DOHH2 (cell line): ENCODE measurements around the gene DNASE2.

ENCODE experiments used
- H3F3A ChIP-seq: fragments of 200-600 bp; sonication (generic), shearing (Covaris generic); 2 replicates; pipeline ENCODE4 v1.6.0; 2016; ENCODE audit warnings: antibody characterized with exemption, mild to moderate bottlenecking; ENCODE audit not compliant: control insufficient read depth, insufficient read depth
- H3K27ac ChIP-seq: fragments of 200-600 bp; sonication (generic); 2 replicates; pipeline ENCODE4 v1.5.1; 2014; ENCODE audit warnings: low read depth, mild to moderate bottlenecking, low read length, moderate library complexity
- H3K27me3 ChIP-seq: fragments of 200-600 bp; sonication (generic); 2 replicates; pipeline ENCODE4 v1.6.1; 2014; ENCODE audit warnings: mild to moderate bottlenecking, low read length, mixed read lengths; ENCODE audit not compliant: control insufficient read depth
- H3K36me3 ChIP-seq: fragments of 200-600 bp; sonication (generic); 2 replicates; pipeline ENCODE4 v1.6.1; 2014; ENCODE audit warnings: mild to moderate bottlenecking, low read length, moderate library complexity, mixed read lengths; ENCODE audit not compliant: control insufficient read depth
- H3K4me1 ChIP-seq: fragments of 200-600 bp; sonication (generic); 2 replicates; pipeline ENCODE4 v1.6.1; 2014; ENCODE audit warnings: mild to moderate bottlenecking, low read length, mixed read lengths; ENCODE audit not compliant: control insufficient read depth
- H3K4me2 ChIP-seq: fragments of 200-600 bp; sonication (generic); 2 replicates; pipeline ENCODE4 v1.6.0; 2014; ENCODE audit warnings: mild to moderate bottlenecking, low read length, moderate library complexity
- H3K4me3 ChIP-seq: fragments of 200-600 bp; sonication (generic); 2 replicates; pipeline ENCODE4 v1.5.1; 2014; ENCODE audit warnings: mild to moderate bottlenecking, low read length, mixed read lengths
- H3K79me2 ChIP-seq: fragments of 200-600 bp; sonication (generic); 2 replicates; pipeline ENCODE4 v1.6.1; 2014; ENCODE audit warnings: mild to moderate bottlenecking, low read length, mixed read lengths; ENCODE audit not compliant: control insufficient read depth
- H3K9me2 ChIP-seq: fragments of 200-600 bp; sonication (generic); replicated peaks from 2 replicates; pipeline ENCODE4 v1.6.1; 2014; ENCODE audit warnings: mild to moderate bottlenecking, low read length, mixed read lengths; ENCODE audit not compliant: control insufficient read depth
- H3K9me3 ChIP-seq: fragments of 200-600 bp; sonication (generic); 2 replicates; pipeline ENCODE4 v1.6.1; 2014; ENCODE audit warnings: antibody characterized with exemption, low read length, mixed read lengths; ENCODE audit not compliant: control insufficient read depth, insufficient read depth
- H4K20me1 ChIP-seq: fragments of 200-600 bp; sonication (generic); 2 replicates; pipeline ENCODE4 v1.6.0; 2014; ENCODE audit warnings: low read depth, mild to moderate bottlenecking, antibody characterized with exemption, low read length, moderate library complexity; ENCODE audit not compliant: control insufficient read depth, insufficient read depth
- EZH2phosphoT487 ChIP-seq: fragments of 200-600 bp; sonication (generic); IDR thresholded peaks from 2 replicates; pipeline ENCODE4 v1.6.1; 2017; ENCODE audit warnings: borderline replicate concordance, mild to moderate bottlenecking, antibody characterized with exemption, low read length, moderate library complexity, mixed read lengths
- TF ChIP-seq, protein P1 (sequence below): fragments of 200-600 bp; sonication (generic); IDR thresholded peaks from one replicate; pipeline ENCODE4 v1.5.1; 2014; ENCODE audit warnings: antibody characterized with exemption, mild to moderate bottlenecking, low read depth, low read length; ENCODE audit not compliant: poor library complexity, severe bottlenecking

DNASE2 gene

DNA sequence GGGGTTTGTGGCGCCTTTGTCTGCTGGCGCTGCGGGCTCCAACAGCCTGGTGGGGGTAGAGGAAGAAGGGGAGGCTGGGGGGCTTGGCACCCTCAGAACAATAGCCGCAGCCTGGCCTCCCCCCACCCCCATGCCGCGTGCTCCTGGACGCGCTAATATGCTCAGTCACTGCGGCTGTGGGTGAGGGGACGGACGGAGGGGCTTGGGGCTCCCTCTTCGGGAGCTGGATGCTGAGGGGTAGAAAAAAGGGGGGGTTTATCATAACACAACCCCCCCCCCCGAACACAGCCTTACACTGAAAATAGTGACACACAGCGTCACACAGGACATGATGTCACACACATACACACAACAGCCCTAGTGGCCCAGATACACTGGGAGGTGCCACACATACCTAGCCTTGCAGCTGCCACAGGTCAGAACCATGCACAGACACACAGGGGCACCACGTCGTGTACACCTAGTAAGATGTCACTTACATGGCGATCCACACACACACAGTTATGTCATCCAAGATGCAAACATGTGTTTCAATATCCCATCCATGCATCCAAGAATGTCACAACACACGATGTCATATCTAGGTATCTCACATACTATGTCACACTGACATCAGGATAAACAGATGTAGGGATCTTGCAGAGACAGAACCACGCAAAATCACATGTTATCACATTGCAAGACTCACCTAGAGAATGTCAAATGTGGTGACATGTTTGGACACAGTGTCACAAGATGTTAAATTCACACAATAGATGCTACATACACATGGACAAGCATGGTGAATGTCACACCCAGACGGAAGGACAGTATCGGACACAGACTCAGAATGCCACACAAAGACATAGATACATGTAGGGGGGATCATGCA lies 42.1 kb downstream of the DNASE2 start:
- no peaks in the 10 kb centered on the region for H3K9me3 ChIP-seq
- H3K4me1 ChIP-seq, result peaks cover 56% of the 10 kb centered on the region
- H3K4me3 ChIP-seq, result peak overlapping the region; percentile 69
- peaks cover 17% of the 10 kb centered on the region for H3K27me3 ChIP-seq
- H3K79me2 ChIP-seq, result no peaks in the 10 kb centered on the region
- no peak overlapping the region for H3K27ac ChIP-seq
- peaks cover 21% of the 10 kb centered on the region for H3F3A ChIP-seq
- H3K4me2 ChIP-seq, result peak overlapping the region; percentile 64
- no peaks in the 10 kb centered on the region for H3K36me3 ChIP-seq
- H3K9me2 ChIP-seq, result no peaks in the 10 kb centered on the region
- peaks cover 11% of the 10 kb centered on the region; the same call in 1 of the 2 replicates for H4K20me1 ChIP-seq
- TF ChIP-seq, protein P1, sequence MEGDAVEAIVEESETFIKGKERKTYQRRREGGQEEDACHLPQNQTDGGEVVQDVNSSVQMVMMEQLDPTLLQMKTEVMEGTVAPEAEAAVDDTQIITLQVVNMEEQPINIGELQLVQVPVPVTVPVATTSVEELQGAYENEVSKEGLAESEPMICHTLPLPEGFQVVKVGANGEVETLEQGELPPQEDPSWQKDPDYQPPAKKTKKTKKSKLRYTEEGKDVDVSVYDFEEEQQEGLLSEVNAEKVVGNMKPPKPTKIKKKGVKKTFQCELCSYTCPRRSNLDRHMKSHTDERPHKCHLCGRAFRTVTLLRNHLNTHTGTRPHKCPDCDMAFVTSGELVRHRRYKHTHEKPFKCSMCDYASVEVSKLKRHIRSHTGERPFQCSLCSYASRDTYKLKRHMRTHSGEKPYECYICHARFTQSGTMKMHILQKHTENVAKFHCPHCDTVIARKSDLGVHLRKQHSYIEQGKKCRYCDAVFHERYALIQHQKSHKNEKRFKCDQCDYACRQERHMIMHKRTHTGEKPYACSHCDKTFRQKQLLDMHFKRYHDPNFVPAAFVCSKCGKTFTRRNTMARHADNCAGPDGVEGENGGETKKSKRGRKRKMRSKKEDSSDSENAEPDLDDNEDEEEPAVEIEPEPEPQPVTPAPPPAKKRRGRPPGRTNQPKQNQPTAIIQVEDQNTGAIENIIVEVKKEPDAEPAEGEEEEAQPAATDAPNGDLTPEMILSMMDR, result no peak
- TF ChIP-seq EZH2phosphoT487, result no peak

DNA sequence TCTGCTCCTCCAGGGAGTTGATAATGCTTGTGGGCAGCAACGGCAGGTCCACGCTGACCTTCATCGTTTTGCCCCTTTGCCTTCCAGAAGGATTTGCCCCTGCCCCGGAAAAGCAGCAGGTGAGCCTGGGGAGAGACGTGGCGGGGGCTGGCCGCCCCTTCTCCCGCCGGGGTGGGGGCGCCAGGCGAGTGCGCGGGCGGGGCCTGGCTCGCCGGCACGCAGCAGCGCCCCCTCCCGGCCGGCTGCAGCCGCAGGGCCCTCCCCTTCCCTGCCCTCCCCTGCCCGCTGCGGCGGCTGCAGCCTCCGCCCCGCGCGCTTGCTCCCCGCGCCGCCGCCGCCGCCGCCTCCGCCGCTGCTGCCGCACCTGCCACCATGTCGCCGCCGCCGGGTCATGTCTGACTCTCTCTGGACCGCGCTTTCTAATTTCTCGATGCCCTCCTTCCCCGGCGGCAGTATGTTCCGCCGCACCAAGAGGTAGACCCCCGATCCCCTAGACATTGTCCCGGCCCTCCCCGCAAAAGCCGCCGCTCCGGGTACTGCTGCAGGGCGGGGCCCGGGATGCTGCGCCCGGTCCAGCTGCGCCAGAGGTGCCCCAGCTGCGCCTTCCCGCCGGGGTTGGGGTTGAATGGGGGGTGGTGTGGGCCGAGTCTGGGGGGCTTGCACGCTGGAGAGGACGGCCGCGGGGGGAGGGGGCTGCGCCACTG lies 42.9 kb downstream of the DNASE2 start, which contains the start of gene MAST1:
MAST1 (plus strand) TSS at position 334 of the 704 bp plus-strand sequence; CDS start at position 392, 58 bp downstream.
- no peak within 1 kb of the TSS for H3K27ac ChIP-seq
- H3K4me1 ChIP-seq, result peaks cover 59% of the 10 kb centered on the region
- H3K27me3 ChIP-seq, result peaks cover 21% of the 10 kb centered on the region

DNA sequence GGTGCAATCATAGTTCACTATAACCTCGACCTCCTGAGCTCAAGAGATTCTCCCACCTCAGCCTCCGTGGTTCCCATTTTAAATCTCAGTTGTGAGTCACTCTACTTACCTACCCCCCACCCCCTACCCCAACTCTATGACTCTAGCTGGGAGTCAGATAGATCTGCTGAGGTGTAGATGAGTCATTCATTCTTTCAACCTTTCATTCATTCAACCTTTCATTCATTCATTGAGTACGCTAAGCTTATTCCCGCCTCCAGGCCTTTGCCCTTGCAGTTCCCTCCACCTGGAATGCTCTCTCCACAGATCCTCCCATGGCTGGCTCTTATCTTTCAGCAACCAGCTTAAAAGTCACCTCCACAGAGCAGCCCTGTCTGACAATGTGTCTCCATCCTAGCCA lies 44.0 kb downstream of the DNASE2 start:
- H3K27me3 ChIP-seq, result peaks cover 27% of the 10 kb centered on the region
- no peak overlapping the region for H3K4me3 ChIP-seq
- no peak overlapping the region for H3K27ac ChIP-seq
- no peak overlapping the region for H3K4me2 ChIP-seq
- H3F3A ChIP-seq, result peaks cover 25% of the 10 kb centered on the region
- no peaks in the 10 kb centered on the region for H3K79me2 ChIP-seq
- peaks cover 69% of the 10 kb centered on the region for H3K4me1 ChIP-seq
- TF ChIP-seq EZH2phosphoT487, result no peak
- TF ChIP-seq, protein P1, result no peak
- no peaks in the 10 kb centered on the region for H3K9me2 ChIP-seq
- H4K20me1 ChIP-seq, result peaks cover 10% of the 10 kb centered on the region; the same call in 1 of the 2 replicates
- H3K36me3 ChIP-seq, result no peaks in the 10 kb centered on the region
- H3K9me3 ChIP-seq, result no peaks in the 10 kb centered on the region

More for the DNA sequence above, 42.9 kb downstream of the DNASE2 start, which contains the start of gene MAST1:
- Histone ChIP-seq H3K36me3 (no peaks in the 10 kb centered on the region), H3K9me3 (no peaks in the 10 kb centered on the region), H3K4me2 (peak within 1 kb of the TSS; percentile 64), H4K20me1 (peaks cover 10% of the 10 kb centered on the region; the same call in 1 of the 2 replicates), H3K79me2 (no peaks in the 10 kb centered on the region), H3F3A (peaks cover 21% of the 10 kb centered on the region), H3K4me3 (peak within 1 kb of the TSS; percentile 69), H3K9me2 (no peaks in the 10 kb centered on the region)
- TF ChIP-seq EZH2phosphoT487, result no peak
- TF ChIP-seq, protein P1, result peak; percentile 58
